H4 (cell line): ENCODE results near the gene EYA4. TPM values are rescaled to one million over a fixed set of nuclear protein-coding genes. Genes with fewer than 3 reads are reported as not detected.
A peak's percentile ranks its signal among the peaks of the same experiment; 100 is the strongest.

ENCODE experiments used
- DNase-seq: peaks from one replicate; pipeline ENCODE4 v3.0.0-alpha.2; 2015; ENCODE audit warnings: low spot score
- total RNA-seq: library from RNA; depleted of rRNA; stranded (reverse); fragments of >200 nt; shearing (Covaris generic); gene quantifications from 2 replicates; pipeline ENCODE4 v1.2.3, GENCODE V29; 2014; rRNA removed

Gene EYA4, protein sequence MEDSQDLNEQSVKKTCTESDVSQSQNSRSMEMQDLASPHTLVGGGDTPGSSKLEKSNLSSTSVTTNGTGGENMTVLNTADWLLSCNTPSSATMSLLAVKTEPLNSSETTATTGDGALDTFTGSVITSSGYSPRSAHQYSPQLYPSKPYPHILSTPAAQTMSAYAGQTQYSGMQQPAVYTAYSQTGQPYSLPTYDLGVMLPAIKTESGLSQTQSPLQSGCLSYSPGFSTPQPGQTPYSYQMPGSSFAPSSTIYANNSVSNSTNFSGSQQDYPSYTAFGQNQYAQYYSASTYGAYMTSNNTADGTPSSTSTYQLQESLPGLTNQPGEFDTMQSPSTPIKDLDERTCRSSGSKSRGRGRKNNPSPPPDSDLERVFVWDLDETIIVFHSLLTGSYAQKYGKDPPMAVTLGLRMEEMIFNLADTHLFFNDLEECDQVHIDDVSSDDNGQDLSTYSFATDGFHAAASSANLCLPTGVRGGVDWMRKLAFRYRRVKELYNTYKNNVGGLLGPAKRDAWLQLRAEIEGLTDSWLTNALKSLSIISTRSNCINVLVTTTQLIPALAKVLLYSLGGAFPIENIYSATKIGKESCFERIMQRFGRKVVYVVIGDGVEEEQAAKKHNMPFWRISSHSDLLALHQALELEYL
- 25.7 and 33.7 TPM in 2 replicates for total RNA-seq

GRCh38 chr6:133241086-133241900, at the start of gene EYA4:
EYA4 (plus strand) TSS chr6:133241357; CDS start chr6:133274781, 33,424 bp downstream.
- peak; percentile 48 for DNase-seq

- DNase-seq, result no peak
Measured at GRCh38 chr6:133193396-133193795, 47.8 kb upstream of the EYA4 start.

- no peak for DNase-seq
Measured at GRCh38 chr6:133198725-133199124, 42.4 kb upstream of the EYA4 start.

- DNase-seq, result no peak
Measured at GRCh38 chr6:133201231-133201630, 39.9 kb upstream of the EYA4 start.

GRCh38 chr6:133202610-133203343, 38.4 kb upstream of the EYA4 start:
- no peak for DNase-seq

GRCh38 chr6:133203344-133203697, 37.8 kb upstream of the EYA4 start:
- DNase-seq, result no peak

DNA sequence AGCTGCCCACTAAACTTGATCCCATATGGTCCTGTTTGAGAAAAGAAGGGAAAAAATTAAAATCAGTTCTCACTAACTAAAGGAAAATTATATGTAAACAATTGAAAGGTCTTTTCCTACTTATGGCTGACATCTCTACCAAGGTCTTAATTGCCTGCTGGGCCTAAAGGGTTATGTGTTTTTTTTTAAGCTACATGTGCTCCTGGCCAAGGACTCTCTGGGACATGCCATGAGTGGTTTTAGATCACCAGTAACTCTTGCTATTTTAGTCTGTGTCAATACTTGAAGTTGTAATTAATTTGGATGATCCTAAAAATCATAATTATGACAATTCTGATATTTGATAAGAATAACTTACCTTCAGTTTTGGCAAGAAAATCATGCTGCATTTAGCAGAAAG, 35.9 kb upstream of the EYA4 start:
- DNase-seq, result no peak

- DNase-seq, result no peak
Measured at GRCh38 chr6:133206942-133207341, 34.2 kb upstream of the EYA4 start.

DNA sequence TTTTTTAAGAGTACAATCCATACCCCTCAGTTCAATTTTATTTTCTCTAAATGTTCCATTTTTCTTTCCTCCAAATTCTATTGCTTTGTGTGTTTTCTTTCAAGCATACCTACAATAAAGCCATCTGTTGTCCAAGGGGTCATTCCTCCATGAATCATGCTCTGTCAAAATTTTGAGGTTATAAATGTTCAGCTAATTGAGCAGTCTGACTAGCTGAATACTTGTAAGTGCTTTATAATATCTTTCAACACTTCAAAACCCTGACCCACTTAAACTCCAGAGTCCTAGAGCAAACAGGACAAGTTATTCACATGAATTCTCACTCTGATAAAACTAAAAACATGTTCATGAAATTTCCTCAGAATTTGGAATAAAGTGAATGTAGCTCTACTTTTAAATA, 33.4 kb upstream of the EYA4 start:
- DNase-seq, result no peak

DNA sequence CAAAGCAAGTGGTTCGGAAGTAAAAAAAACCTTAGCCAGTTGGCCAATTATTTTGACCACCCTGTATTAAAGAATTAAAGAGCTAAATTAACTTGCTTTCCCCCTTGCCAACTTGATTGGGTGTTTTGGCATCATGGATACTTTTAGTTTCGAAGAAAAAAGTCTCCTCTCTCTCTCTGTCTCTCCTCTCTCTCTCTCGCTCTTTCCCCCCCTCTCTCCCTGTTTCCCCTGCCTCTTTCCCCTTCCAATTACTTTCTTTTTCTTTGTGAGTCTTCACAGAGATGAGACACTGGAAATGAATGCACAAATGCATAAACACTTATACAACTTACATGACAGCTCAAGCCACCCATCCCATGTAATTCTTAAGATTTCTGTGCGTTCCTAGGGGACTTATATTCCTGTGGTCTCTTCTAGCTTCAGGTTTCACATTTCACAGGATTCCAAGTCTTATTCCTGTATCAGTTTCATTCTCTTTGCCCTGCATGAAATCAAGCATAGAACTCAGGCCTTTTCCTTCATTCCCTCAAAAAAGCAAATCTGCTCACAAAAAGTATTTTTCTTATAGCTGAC, 32.9 kb upstream of the EYA4 start:
- DNase-seq, result peak; percentile 18

- no peak for DNase-seq
Measured at GRCh38 chr6:133214267-133214666, 26.9 kb upstream of the EYA4 start.

GRCh38 chr6:133218852-133219251, 22.3 kb upstream of the EYA4 start:
- no peak for DNase-seq

DNA sequence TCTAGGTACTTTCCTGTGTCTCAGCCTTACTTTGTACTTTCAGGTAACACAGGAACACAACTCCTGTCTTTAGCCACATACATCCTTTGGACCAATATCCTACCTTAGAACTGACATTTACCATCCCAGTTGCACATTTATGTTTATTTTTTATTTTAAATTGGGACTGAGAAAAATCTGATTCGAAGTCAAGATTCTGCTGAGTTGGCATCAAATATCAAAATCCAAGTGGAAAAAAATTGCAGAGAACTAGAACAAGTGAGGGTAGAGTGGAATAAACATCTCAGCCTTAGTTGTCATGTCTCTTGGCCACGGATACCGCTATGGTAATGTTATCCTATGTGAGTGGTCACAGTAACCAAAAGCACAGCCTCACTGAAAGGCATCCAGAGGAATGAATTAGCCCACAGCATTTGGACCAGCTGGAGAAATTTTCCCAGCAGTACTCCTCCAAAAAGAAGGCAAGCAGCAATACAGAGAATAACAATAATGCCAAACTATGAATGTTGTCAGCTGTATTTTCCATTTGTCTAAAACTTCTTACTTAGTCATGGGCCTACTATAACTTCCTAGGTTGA, 17.6 kb upstream of the EYA4 start:
- no peak for DNase-seq

DNA sequence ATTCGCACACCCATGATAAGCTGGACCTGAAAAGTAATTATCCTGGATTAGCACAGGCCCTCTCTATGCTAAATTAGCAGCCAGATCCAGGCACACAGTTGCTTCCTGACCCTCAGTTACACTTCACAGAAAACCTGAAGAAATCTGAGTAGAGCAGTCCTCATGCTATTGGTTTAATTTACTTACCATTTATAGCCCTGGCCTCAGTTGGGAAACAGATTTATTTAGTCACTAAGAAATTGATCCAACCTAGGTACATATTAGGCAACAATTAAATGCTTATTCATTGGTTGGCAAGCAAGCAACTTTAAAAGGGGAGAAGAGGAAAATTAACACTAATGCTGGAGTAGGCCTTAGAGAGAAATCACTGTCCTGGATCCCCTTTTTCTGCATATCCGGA, 15.6 kb upstream of the EYA4 start:
- no peak for DNase-seq

DNA sequence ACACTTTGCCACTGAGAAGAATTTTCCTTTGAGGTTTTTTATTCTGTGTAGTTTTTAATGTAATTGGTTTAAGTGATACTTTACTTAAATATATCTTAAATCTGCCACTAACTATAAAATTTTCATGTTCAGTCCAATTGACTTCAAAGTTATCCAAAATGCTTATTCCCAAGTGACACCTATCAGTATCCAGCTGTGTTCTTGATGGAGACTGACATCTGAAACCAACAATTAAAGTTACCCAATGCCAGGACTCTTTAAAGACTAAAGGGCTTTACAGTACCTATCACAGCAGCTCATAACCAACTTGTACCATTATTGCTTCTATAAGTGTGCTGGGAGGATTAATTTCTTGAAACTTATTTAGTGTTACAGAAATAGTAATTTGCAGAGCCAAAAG, 13.8 kb upstream of the EYA4 start:
- DNase-seq, result no peak

DNA sequence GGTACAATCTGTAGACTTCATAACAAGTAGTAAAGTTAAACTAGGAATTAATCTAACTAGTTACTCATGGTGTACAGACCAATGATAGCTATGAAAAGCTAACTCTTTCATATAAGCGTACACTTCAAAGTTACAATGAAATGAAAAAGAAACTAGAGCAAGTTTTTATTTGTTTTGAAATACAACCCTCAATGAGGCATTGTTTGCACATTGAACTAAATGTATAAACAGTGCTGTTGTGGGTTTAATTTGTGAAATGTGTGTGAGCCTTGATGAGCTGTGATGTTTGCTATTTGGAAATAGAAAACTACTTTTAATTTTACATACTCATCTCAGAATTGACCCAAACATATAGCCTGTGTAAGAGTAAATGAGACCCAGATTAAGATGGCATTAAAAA, 11.1 kb upstream of the EYA4 start:
- DNase-seq, result no peak

DNA sequence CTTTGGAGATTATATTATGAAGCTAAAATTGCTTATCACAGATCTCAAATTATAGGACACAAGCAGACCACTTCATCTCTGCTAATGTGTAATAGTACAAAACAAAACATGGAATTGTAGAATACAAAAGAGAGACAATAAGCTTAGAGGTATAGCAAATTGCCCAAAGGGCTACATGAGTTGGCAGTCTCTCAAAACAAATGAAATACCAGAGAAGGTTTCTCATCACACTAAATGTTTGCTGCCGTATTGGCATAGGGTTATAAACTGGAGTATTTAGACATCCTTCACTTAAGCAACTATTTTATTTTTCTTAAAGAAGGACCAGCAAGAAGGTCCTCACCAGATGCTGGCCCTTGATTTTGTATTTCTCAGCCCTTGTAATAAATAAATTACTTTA, 5.9 kb upstream of the EYA4 start:
- DNase-seq, result no peak

- peak; percentile 71 for DNase-seq
Measured at GRCh38 chr6:133236932-133237331, 4.2 kb upstream of the EYA4 start.

DNA sequence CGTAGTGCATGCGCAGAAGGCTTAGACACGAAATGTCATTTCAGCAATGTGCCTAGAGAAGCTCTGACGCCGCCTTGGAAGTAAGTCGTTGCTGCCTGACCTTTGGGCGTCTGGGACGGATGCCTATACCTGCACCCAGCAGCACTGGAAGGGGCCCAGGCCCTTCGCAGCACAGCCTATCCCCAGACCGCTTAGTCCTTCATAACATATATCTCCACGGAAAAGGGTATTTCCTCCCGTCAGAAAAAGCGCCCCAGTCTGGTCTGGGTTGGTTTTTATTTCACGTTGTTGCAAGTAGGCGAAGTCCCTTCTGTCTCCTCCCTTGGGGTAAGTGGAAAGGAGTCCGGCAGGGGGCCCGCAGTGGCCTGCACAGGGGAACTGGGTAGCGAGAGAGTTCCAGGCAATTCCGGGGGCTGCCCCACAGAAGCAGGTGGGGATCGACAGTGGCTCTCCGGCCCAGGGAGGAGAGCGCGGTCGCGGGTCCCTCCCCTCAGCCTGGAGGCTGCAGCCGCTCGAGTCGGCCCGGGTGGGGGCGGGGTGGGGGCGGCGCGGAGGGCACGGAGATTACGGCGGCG, 559 bp upstream of the EYA4 start:
- peak; percentile 53 for DNase-seq

GRCh38 chr6:133241901-133242636, 912 bp downstream of the EYA4 start:
- peak; percentile 6 for DNase-seq
